ENCODE measurements around the gene CACNA2D3.
A peak's percentile ranks its signal among the peaks of the same experiment; 100 is the strongest.

CACNA2D3 gene

DNA sequence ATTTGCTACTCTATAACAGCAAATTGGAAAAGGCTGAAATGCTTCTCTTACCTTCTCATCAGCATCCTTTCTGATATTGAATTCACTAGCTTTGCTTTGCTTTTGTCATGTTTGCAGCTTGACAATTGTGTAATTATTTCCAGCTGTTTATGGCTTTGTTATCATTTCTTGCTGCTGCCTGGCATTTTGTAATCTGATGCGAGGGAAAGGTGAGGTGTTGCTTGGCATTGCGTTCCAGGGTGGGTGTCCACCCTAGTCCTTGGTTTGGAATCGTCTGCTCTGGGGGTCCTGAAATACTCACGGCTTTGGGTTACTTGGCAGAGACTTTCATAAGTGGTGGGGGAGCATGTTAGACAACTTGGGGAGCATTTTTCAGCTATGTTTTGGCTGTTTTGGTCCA is 2.9 kb downstream of the CACNA2D3 start:
- no peak overlapping the region for H3K27ac ChIP-seq
- no peak for DNase-seq (ENCODE audit: low read depth, low spot score)

DNA sequence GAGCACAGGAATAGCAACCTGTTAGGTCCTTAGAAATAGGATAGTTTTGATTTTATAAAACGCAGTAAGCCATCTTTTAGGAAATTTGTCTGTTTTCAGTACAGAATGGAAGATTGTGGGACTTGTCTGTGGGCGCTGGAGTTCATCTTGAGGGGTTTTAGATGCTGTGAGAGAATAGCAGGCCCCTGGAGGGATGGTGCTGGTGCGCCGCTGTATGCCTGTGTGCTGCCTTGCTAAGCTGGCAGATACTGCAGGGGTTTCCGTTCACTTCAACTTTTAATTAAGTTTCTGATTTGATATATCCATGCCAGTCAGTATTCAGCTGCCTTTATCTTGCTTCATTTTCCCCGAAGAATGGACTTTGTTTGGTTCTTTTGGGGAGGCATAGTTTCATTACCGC is 4.2 kb downstream of the CACNA2D3 start:
- H3K27ac ChIP-seq = no peak overlapping the region
- DNase-seq (ENCODE audit: low read depth, low spot score) = no peak

DNA sequence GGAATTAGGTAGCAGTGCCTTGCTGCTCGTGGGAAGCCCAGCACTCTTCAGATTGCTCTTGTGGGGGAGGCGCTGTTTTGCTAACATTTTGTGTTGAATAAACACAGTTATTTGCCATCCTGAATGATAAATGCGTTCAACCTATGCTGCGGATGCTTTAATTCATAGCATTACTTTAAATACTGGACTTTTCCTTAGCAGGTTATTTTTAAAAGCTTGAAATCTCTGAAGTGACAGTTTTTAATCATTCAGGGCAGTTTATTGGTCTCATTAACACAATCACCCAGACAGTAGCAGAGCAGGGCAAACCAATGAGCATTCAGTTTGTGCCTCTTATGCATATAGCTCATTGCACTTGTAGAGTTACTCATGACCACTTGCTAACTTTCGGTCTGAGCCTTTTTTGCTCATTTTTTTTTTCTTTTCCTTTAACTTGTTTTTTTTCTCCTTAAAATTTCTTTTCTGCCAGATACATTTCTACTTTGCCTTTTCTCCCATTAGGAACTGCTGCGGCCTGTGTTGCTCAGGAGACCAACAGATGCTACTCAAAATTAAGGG is 5.2 kb downstream of the CACNA2D3 start:
- no peak overlapping the region for H3K27ac ChIP-seq
- DNase-seq (ENCODE audit: low read depth, low spot score) = no peak

DNA sequence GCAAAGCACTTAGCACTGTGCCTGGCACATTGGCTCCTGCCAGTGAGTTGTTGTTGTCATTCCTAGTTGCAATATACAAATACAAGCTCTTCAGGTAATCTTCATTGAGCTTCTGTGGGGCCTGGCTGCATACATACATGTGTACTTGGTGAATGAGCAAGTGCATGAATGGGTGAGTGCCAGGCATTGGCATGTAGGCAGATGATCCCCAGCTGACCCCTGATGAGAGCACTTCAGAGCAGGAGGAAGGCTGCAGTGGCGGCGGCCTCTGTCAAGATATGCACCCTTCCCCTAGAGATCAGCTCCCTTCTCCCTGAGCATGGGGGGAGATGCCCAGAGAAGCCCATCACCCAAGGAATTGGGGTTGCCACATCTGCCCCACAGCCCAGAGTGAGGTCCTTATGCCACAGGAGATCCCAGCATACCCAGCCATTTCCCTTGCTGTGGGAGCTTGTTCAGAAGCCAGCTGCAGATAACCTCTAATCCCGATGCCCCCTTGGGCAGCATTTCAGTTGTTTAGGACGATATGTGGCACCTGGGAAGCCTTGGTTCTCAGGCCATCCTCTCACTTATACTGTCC is 8.8 kb downstream of the CACNA2D3 start:
- H3K27ac ChIP-seq = no peak overlapping the region
- DNase-seq (ENCODE audit: low read depth, low spot score) = no peak

DNA sequence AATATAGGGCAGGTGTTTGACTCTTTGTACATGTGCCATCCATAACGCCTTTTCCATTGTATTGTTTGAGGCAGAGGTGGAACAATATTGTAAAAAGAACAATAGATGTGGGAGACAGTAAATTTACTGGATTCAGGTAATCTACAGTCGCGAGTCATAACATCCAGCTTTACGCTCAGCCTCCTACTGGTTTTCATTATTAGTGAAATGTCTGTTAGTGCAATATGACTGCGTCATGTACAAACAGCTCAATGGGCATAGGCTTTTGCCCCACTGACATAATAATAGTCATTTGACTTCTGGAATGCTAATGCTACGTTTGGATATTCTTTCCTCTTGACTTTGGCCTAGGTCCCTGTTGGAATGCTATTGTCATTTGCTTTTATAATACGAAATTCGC is 9.5 kb downstream of the CACNA2D3 start:
- no peak for DNase-seq (ENCODE audit: low read depth, low spot score)
- H3K27ac ChIP-seq = no peak overlapping the region

DNA sequence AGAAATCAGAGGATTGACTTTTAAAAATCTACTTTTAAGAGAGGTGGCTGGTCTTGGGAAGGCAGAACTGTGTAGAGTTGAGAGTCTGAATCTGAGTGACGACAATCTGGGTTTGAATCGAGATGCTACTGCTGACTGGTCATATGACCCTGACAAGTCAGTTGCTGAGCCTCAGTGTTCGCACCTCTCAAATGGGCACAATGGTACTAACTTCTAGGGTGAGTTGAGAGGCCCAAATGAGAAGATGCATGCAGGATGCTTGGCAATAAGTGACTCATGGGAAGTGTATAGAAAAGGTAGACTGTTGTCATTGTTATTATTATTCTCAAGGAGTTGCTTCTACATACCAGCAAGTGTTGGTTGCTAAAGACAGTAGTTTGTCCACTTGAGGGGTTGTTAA is 10.3 kb downstream of the CACNA2D3 start:
- no peak overlapping the region for H3K27ac ChIP-seq
- no peak for DNase-seq (ENCODE audit: low read depth, low spot score)

DNA sequence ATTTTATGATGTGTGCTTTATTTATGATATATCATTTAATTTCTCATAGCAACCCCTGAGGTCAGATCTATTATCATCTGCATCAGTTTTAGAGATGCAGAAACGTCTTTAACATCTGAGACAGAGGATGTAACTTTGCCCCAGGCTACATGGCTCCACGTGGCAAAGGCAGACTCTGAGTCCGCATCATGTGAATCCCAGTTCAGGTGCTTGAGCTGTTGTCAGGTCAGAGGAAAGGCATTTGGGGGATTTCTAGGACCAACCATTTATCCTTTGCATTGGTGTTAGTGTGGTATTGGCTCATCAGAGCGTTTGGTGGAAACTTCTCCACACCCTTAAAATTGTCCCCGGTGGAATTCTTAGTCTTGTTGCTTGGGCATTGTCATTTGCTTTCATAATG is 10.8 kb downstream of the CACNA2D3 start:
- DNase-seq (ENCODE audit: low read depth, low spot score) = no peak
- H3K27ac ChIP-seq = no peak overlapping the region

DNA sequence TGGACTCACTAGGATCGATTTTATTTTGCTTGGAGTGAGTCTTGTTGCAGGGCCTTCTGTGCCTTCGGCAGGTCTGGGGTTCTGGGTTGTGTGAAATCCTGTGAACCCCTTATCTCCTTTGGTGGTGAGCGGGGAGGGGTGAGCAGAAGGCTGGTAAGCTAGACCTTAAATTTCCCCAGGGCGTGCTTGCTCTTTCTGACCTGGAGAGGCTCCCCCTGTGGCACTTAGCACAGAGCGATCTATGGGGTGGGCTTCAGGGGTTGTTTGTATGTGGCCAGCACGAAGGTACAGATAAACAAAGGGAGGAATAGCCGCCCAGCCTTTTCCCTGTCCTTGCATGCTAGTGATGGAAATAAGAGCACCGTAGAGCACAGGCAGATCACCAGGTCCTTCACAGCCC is 11.8 kb downstream of the CACNA2D3 start:
- H3K27ac ChIP-seq = no peak overlapping the region
- DNase-seq (ENCODE audit: low read depth, low spot score) = no peak

DNA sequence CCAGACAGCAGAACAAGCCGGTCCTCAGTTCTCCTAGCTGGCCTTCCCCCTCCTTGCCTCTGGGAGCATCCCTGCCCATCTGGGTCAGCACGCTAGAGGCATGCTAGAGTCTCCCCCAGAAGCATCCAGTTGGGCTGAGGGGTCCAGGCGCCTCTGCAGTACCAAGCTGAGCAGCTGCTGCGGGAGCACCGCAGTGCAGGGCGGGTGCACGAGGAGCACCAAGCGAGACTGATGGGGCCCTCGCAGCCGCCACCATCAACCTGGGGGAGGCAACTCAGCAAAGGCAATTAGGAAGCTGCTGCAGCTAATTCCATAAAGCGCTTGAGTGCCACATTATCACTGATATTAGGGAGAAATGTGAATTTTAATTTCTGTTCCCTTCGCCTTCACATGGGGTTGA is 12.4 kb downstream of the CACNA2D3 start:
- no peak for DNase-seq (ENCODE audit: low read depth, low spot score)
- no peak overlapping the region for H3K27ac ChIP-seq

DNA sequence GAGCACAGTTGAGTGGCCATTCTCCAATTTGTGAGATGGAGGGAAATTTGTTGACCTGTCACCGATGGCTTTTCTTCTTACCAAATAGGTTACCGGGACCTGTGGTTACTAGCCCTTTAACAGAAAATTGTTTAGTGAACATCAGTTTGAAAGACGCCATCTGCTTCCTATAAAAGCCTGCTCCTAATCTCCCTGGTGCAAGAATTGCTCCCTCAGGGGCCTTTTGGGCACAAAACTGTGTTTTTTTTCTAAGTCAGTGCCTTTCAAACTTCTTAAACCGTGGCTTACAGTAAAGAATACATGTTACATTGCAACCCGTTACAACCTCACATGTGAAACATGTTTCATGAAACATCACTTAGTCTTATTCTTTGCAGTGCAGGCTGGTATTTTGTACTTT is 15.0 kb downstream of the CACNA2D3 start:
- DNase-seq (ENCODE audit: low read depth, low spot score) = no peak
- H3K27ac ChIP-seq = no peak overlapping the region

DNA sequence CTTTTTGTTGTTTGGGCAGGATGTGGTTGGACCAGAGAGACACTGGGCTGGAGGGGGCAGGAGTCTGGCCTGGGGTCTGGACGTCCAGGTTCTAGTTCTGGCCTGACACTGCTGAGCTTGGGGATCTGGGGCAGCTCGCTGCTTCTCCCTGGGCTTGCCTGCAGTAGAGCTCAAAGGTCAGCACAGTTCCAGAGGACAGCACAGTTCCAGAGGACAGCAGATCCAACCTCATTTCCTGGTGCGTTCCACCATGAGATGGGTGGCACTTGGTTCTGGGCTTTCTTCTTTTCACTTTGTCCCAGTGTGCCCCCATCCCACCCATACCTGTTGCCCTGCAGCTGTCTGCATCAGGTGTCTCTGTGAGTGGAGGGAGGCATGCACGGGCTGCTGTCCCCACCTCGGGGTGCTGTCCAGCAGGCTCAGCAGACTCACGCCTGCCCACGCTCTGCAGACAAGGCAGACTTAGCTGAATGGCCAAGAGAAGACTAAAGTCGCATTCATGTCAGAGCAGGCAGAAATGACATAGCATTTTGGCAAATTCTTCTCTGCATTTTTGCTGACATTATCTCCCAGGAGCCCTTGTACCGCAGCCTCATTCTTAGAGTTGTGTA is 16.7 kb downstream of the CACNA2D3 start:
- peak; percentile 22 for DNase-seq (ENCODE audit: low read depth, low spot score)
- H3K27ac ChIP-seq = no peak overlapping the region

DNA sequence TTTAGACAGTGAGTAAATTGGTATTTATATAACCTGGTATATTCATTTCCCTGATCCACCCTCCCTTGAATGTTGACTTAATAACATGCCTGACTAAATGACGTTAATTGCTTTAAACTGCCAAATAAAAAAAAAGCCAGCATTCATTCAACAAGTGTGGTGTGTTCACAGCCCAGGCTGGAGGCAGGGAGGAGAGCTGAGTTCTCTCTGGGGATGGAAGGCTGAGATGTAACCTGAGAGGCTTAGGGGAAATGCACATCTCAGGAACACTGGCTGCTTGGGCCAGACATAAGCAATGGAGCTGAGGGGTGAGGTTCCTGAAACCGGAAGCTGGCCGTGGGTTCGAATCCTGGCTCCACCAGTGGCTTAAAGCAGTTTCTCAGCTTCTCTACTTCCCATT is 17.3 kb downstream of the CACNA2D3 start:
- no peak overlapping the region for H3K27ac ChIP-seq
- DNase-seq (ENCODE audit: low read depth, low spot score) = no peak

DNA sequence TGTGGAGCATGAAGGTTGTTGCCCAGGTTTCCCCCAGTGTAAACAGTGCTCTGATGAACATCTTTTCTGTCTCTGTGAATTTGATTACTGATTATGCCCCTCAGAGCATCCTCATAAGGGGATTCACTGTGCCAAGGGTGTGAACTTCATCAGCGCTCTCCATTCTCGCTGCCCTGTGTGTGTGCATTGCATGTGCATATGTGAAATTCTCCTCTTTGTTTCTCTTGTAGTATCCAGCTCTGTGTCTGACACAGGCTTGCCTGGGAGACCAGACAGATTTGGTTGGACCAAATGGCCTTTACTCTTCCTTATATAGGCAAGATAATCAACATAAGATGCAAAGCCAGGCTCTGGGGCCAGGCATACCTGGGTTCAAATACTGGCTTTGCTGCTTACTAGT is 21.9 kb downstream of the CACNA2D3 start:
- no peak overlapping the region for H3K27ac ChIP-seq
- no peak for DNase-seq (ENCODE audit: low read depth, low spot score)

DNA sequence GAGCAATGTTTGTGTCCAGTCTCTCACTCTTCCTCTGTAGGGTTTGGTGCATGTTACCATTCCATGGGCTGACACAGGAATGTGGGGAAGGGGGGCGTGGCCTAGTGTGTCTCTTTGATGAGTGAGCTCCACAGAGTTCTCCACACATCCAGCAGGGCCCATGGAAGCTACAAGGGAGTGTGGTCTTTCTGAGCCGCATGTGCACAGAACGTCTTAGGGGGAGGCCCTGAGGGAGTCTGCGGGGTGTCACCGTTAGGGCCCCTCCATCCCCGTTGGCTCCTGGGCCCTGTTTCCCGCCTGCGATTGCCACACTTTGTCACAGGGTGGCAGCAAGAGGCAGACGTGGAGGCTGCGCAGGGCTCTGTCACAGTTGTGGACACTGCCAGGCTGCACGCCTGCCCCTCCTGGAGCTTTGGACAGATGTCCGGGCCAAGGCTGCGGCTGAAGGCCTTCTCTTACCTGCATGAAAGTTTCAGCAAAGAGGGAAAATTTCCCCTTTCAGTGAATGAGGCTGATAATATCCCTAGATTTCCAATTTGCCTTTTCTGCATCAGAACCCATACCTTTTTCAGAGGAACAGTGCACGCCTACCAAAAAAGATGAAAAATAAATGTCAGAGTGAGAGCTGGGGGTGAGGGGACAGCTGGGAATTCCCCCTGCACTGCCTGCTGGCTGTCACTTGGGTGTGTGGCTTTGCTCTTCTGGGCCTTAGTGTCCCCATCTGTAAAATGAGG is 24.3 kb downstream of the CACNA2D3 start:
- H3K27ac ChIP-seq = no peak overlapping the region
- no peak for DNase-seq (ENCODE audit: low read depth, low spot score)

DNA sequence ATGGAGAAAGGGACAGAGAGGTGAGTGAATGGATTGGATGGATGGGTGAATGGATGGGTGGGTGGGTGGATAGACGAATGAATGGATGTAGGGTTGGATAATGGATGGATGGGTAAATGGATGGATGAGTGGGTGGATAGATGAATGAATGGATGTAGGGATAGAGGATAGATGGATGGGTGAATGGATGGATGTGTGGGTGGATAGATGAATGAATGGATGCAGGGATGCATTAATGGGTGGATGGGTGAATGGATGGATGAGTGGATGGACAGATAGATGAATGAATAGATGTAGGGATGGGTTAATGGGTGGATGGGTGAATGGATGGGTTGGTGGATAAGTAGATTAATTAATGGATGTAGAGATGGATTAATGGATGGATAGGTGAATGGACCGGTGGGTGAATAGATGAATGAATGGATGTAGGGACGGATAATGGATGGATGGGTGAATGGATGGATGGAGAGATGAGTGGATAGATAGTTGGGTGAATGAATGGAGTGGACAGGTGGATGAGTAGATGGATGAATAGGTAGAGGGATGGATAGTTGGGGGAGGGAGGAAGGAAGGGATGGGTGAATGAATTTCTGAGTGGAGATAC is 28.6 kb downstream of the CACNA2D3 start:
- no peak for DNase-seq (ENCODE audit: low read depth, low spot score)
- no peak overlapping the region for H3K27ac ChIP-seq

DNA sequence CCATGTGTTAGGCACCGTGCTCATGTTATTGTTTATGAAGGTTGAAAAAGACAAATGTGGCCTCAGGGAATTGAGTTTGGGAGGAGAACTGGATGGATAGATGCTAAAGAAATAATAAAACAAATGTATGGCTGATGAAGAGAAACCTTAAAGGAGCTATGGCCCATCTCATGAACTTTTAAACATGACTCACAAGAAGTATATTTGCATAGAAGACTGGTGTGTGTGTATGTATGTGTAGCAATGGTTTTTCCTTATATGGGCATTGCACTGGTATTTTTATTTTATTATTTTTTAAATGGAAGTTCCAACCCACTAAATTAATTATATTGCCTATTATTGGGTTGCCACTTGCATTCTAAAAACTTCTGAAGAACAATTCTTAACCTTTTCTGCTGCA is 31.1 kb downstream of the CACNA2D3 start:
- no peak for DNase-seq (ENCODE audit: low read depth, low spot score)
- H3K27ac ChIP-seq = no peak overlapping the region

DNA sequence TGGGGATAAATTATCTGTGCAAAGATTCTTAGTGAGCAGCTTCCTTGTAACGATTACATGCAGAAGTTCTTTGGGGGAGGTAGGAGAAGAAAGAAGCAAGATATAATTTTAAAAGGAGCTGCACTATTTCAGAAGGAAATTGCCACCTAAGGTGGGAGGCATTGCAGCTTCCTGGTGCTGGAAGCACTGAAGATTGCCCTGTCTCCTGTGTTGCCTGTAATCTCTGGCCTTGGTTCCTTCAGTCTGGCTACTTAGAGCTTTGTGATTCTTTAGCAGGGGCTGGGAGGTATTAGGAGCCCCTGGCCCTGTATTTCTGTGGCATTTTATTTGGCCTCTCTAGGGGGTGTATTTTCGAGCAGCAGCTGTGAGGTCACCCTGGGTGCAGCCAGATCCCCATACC is 35.5 kb downstream of the CACNA2D3 start:
- DNase-seq (ENCODE audit: low read depth, low spot score) = no peak
- H3K27ac ChIP-seq = no peak overlapping the region

DNA sequence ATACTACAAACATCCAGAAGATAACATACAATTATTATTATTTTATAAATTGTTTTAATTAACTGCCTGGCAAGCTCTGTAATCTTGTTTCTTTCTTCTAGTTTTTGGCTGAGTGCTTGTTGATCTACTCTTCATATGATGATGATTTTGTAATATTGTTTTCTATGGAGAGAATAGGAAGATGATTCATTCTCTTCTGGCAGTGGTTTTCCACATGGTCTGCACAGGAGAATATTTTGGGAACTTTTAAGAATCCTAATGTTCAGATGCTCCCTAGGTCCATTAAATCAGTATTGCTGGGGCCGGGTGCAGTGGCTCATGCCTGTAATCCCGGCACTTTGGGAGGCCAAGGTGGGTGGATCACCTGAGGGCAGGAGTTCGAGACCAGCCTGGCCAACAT is 37.6 kb downstream of the CACNA2D3 start:
- H3K27ac ChIP-seq = no peak overlapping the region
- no peak for DNase-seq (ENCODE audit: low read depth, low spot score)

DNA sequence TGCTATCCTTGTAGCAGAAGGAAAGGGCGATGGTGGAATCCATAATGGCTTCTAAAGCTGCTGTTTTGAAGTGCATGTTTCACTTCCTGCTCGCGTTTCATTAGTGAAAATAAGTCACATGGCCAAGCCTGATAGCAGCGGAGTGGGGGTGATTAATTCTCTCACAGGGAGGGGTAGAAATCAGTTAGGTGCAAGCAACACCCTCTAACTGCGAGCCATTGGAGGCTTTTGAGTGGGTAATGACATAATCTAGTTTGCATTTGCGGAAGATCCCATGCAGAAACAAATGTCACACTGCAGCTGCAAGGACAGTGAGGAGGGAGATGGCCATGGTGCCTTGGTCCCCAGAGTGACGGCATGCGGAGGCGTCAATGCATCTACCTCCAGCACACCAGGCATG is 41.1 kb downstream of the CACNA2D3 start:
- no peak overlapping the region for H3K27ac ChIP-seq
- no peak for DNase-seq (ENCODE audit: low read depth, low spot score)

DNA sequence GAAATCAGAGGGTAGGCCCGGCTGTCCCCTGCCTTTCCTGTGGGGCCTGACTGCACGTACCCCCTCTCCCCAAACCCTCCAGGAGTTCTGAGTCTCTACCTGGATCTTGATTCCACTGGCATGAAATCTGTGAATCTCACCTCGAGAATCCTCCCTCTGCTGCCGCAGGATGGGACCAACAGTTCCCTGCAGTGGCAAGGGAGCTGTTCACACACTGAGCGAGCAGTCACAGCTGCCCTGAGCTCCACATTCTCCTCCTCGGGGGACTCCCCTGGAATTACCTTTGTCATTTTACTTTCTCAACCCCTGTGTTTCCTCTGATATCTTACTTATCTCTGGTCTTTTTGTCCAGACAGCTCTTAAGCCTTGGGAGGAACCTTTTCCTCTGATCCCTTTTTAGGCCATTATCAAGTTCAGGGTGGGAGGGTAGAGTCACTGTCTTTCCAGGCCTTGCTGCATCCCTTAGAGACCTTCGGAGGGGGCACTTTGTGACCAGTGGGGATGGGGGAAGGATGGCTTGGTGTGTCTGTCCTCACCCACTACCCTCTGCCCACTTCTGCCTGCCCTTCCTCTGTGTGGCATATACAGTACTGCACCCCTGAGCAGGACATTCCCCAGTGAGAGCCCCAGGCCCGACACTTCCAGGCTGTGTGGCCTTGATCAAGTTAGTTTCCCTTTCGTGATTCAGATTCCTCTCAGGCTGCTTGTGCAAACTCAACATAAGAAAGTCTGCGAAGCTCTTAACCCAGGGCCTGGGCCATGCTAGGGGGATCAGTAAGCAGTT is 42.0 kb downstream of the CACNA2D3 start:
- no peak overlapping the region for H3K27ac ChIP-seq
- no peak for DNase-seq (ENCODE audit: low read depth, low spot score)

DNA sequence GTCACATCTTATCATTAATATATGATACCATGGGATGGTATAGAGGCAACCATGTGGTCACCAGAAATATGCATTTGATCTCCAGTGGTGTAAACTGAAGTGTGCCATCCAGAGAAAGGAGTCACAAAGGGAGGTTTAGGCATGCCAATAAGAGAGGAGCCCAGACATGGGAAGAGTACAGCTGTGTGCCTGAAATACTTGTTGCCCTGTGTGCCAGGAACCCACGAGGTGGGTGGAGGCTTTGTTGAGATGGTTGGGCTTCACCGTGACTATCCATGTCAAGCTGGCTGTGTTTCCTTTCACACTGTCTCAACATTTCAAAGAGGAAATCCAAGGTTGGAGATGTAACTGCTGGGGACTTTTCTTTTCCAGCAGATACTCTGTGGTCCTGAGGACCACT is 43.5 kb downstream of the CACNA2D3 start:
- H3K27ac ChIP-seq = no peak overlapping the region
- DNase-seq (ENCODE audit: low read depth, low spot score) = no peak
